GM19395 (cell line): ENCODE results near the gene TSPAN18.

ENCODE experiments used
- ATAC-seq: cut with Tn5 transposase; IDR thresholded peaks from one replicate; pipeline ENCODE4 v1.9.1; 2021; ENCODE audit warnings: mild to moderate bottlenecking, moderate library complexity; ENCODE audit not compliant: unreplicated experiment

Gene TSPAN18

GRCh38 chr11:44817207-44817949 is 90.6 kb downstream of the TSPAN18 start:
- ATAC-seq, result no peak

- ATAC-seq, result no peak
Observed at GRCh38 chr11:44818110-44818509, 91.3 kb downstream of the TSPAN18 start.

DNA sequence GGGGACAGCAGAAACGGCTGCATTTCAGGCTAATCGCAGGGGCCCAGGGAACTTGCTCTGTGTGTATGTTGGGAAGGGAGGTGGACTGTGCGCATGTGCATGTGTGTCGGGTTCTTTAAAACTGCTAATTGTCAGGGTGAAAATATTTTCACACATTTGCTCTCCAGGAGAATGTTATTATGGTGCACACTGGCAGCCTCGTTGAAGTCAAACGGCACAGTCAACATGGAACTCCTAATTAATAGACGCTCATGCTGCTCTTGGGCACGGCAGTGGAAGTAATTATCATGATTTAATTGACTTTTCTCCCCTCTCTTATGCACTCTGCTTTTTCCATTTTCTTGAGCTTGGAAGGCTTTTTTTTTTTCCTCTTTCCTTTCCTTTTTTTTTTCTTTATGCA is 92.6 kb downstream of the TSPAN18 start:
- no peak for ATAC-seq

DNA sequence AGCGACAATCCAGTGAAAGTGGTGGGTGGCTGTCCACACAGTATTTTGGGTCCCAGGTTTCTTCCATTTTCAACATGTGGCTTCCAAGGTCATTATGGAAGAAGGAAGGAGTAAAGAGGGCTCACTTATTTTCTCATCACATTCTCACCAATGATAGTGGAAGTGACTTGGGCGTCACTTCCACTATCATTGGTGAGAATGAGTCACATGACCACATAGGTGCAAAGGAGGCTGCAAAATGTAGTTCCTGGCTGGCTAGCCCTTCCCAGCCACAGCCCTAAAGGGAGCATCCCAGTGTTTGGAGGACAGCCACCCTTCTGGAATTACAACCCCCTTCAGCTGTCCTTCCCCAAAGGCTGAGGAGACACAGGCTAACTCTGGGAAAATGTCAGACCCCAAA is 95.6 kb downstream of the TSPAN18 start:
- no peak for ATAC-seq

DNA sequence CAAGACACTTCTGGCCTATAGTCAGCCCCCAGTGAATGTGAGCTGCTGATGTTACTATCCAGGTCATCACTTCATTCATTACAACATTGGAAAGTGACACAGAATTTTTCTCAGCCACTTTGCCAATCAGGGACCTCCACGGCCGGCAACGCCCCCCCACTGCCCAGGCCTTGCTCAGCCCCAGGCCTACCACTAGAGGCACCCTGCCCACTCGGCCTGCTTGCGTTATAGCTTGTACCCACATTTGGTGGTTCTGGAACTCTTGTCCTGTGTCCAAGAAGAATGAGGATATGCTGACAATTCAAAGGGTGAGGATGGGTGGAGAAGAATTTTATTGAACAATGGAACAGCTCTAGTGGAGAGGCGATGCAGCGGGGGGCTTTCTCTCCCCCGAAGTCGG is 96.2 kb downstream of the TSPAN18 start:
- no peak for ATAC-seq

DNA sequence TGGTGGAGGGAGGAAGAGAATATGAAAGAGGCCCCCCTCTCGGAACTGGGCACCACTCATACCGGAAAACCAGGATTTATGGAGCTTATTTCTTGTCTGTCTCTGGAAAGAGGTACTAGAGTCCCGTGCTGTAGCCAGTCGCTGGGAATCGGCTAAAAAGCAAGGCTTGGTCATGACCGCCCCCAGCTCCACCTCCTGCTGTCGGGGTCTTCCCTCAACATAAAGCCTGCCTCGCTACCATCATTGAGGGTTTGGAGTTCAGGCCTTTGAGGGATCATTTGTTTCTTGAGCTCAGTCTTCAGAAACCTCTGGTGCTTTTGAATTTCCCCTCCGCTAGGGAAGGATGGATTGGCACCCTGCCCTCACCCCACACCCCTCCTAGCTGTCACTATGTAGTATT is 97.1 kb downstream of the TSPAN18 start:
- ATAC-seq, result no peak

DNA sequence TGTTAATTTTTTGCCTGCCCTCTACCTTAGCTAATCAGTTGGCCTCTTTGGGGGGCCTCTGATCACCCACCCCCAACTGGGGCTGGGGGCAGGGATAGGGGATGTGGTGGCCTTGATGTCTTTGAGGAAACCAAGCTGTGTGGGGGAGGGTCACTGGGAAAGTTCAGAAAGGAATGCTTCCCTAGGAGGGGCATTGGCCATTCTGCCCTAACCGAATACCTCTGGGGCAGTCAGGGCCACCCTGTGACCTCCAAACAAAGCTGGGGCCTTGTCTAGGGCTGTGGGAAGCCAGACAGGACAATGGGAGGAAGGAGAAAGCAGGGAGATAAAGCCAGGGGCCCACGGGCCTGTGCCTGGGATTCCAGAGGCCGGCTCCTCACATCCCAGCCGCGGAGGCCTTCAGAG is 97.5 kb downstream of the TSPAN18 start:
- no peak for ATAC-seq

GRCh38 chr11:44825058-44825785 is 98.5 kb downstream of the TSPAN18 start:
- no peak for ATAC-seq

DNA sequence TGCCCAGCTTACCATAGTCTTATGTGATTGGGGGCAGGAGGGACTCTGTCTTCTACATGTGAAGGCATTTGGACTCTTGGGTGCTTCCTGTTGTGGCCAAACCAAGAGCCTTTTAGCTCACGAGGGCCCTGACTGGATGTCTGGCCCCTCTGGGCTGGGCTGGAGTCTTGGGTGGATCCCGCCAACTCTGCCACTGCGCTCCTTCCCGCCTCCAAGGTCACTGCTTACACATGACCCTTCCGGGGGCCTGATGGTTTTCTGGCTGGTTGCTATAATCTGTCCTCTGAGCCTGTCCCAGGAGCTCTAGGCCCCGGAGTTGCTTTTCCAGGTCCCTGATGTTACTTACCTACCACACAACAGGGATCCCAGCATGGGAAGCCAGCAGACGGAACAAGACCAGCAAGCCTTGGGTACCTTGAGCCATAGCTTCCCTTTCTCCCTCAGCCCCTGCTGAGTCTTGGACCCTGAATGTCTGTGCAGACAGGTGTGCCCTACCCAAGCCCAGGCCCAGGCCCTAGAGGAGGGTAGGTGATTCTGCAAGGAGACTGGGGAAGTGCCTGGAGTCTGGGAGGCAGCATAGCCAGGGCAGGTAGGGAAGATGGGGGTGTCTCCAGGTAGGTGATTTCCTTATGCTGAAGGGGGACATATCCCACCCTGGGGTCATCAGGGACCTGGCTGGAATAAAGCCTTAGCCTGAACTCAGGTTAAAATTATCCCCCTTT is 100.3 kb downstream of the TSPAN18 start:
- ATAC-seq, result no peak

- ATAC-seq, result no peak
Observed at GRCh38 chr11:44828296-44828695, 101.5 kb downstream of the TSPAN18 start.

DNA sequence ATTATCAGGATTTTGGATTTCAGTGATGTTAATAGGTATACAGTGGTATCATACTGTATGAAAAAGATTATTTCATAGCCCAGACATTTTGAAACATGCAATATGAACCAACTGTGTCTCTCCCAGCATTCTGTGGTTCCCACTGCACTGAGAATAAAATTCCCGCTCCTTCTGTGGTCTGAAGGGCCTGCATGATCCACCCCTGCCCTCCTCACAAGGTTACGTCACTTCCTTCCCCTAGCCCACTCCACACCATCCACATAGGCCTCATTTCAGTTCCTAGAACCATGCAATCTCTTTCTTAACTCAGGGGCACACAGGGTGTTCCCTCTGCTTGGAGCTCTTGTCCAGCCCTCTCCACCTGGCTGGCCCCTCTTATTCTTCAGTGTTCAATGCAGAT is 103.1 kb downstream of the TSPAN18 start:
- ATAC-seq, result no peak

DNA sequence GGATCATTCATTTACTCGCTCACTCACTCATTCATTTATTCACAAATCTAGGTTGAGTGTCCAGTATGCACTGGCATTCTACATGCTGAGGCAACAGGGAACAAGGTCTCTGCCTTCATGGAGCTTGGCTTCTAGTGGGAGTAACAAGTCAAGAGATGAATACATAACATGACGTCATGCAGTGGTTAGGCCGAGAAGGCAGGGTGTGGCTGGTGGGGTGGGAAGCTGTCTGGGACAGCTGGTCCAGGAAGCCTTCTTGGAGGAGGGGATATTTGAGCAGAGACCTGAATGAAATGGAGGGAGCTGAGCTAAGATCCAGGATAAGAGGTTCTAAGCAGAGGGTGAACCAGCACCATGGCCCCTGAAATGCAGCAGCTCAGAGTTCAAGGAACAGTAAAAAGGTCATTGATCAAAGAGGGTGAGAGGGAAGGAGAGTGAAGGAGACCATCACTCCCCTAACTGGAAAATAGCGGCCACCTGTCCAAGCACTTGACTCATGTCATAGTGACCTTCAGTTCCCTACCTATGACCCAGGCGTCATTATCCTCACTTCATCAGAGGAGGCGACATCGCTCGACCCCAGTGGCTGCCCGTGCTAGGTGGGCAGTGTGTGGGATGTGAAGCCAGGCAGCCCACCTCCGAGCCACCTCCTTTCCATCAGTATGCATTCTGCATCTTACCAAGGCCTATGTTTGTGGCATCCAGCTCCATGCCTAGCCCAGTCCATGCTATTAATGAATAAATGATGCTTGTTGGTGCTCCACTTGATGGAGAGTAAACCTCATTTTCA is 105.0 kb downstream of the TSPAN18 start:
- no peak for ATAC-seq

- no peak for ATAC-seq
Observed at GRCh38 chr11:44832452-44832851, 105.7 kb downstream of the TSPAN18 start.

DNA sequence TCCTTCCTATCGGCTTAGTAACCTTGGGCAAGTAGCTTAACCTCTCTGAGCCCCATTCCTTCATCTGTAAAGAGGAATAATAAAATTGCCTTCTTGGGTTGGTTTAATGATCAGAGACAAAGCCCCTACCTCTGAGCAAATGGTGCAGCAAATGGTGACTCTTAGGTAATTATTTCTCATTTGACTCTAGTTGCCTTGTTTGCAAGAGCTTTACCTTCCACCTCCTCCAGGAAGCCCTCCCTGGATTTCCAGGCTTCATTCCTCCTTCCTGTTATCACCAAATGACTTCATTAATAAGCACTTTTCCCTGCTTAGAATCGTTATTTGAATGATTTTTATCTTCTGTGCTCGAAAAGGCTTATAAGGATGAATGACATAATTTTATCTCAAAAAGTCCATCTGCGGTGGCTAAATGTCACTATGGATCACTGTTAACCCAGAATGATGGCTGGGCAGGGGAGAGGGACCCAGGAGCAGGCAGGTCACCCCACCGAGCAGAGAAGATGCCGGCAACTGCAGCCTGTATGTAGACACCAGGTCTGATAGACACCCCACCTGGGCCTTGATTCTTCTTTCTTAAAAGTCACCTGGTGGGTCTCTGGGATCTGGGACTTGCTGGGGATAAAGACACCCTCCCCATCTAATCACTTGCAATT is 106.6 kb downstream of the TSPAN18 start:
- no peak for ATAC-seq

DNA sequence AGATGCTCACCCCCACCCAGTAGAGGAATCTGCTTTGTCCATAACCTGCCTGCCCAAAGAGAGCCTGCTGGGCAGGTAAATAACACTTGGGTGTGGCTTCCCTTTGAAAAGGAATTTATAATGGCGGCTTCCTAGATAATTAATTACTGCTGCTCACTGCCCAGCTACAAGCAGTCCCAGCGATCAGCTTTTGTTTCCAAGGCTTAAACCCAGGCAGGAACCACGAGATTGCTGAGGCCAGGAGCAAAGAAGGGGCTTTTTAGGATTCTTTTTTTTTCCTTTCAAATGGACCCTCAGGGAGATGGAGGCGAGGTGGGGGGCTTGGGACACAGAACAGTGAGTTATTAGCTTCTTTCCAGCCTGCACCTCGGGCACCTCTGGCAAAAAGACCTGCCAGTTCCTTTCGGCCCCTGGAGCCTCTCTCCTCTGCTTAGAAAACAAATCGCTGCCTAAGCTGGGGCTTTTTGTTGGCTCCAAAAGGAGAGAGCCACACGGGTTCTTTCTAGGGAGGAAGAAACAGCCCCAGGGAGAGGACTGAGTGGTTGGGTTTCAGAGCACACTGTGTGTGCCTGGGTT is 107.2 kb downstream of the TSPAN18 start:
- ATAC-seq, result no peak

DNA sequence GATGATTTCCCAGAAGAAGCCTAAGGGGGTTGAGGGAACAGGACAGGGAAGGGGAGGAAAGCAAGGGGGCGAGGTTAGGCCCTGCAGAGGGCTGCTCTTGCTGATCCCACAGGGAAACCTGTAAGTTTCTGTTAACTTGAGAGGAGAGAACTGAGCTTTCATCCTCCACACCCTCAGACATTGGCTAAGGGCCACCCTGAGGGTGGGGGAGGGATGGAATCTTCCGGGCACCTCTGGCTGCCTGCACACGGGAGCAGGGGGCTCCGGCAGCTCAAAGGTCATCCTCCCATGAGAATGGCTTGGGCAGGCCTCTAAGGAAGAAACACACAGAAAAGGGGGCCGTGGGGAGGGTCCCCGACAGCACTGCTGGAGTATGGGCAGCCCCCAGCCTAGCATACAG is 108.1 kb downstream of the TSPAN18 start:
- ATAC-seq, result no peak

GRCh38 chr11:44835296-44835695 is 108.5 kb downstream of the TSPAN18 start:
- no peak for ATAC-seq

DNA sequence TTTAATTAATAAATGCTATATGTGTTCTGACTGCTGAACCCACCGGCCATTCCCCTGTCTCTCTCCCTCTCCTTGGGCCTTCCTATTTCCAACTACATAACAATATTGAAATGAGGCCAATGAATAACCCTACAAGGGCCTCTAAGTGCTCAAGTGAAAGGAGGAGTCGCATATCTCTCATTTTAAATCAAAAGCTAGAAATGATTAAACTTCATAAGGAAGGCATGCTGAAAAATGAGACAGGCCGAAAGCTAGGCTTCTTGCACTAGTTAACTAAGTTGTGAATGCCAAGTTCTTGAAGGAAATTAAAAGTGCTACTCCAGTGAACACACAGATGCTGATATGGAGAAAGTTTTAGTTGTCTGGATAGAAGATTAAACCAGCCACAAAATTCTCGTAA is 109.2 kb downstream of the TSPAN18 start:
- ATAC-seq, result no peak

DNA sequence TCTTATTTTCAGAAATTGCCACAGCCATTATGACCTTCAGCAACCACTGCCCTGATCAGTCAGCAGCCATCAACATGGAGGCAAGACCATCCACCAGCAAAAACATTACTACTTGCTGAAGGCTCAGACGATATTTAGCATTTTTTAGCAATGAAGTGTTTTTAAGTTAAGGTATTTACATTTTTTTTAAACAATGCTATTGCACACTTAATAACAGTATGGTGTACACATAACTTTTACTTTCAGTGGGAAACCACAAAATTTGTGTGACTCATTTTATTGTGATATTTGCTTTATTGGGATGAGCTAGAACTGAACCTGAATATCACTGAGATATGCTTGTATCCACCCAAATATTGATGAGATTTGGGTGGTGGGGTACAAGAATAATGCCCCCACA is 110.9 kb downstream of the TSPAN18 start:
- ATAC-seq, result no peak

DNA sequence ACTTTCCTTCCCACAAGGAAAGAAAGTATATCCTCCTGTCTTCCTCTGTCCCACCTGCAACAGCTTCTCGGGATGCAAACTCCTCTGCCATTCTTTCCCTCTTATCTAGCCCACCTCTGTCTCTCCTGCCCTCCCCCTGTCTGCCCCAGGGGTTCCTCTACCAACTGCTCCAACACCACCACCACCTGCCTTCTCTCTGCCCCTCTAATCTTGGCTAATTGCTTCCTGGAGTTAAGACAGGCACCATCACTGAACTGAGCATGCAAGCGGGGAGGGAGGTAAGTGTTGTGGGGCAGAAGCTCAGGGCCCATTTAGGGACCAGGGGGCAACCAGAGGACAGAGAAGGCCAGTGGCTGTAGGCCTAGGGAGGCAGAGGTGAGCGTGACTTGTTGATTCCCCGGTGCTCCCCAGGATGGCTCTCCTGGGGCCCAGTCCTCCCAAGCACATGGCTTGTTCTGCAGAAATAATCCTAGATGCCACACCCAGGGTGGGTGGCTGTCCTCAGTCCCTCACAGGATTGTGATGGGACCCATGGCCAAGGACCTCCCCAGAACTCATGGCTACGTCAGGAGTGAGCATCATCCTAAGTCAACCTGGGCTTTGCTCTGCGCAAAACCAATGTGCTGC is 112.8 kb downstream of the TSPAN18 start:
- no peak for ATAC-seq
